Measurements from ENCODE around the gene LAMA2. TPM values are rescaled to one million over a fixed set of nuclear protein-coding genes. Genes with fewer than 3 reads are reported as not detected.

The LAMA2 gene
- total RNA-seq, 4 donors from 2014 or later = 1.7 to 112 (median 19.6) TPM

DNA sequence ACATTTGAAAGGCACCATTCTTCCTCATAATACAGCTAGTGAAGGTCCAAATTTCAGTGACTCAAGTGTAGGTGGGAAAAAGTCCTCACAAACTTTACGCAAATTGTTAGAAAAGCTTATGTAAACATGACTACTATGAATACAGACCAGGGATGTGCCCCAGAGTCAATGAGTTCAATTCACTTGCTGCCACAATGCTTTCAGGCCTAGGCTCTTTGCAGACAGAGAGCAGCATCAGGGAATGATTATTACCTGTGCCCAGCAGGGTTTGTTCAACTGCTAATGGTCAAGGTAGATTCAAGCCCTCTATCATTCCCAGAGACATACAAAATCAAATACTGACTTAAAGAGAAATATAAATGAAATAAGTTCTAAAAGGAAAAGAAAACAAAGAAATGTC, 84.0 kb downstream of the LAMA2 start:
- Histone ChIP-seq H3K27ac (no peak overlapping the region), H3K9me3 (no peaks in the 10 kb centered on the region), H3K4me1 (no peaks in the 10 kb centered on the region), H3K4me3 (no peak overlapping the region), H3K27me3 (no peaks in the 10 kb centered on the region), H3K36me3 (no peaks in the 10 kb centered on the region)
- no peak for DNase-seq
- intact Hi-C loops (cut with DNase I) = no loop called here
- WGBS, 2 donors = 81 to 100% methylated on average over 1 of the region's 1 CpG
- TF ChIP-seq, protein P1, sequence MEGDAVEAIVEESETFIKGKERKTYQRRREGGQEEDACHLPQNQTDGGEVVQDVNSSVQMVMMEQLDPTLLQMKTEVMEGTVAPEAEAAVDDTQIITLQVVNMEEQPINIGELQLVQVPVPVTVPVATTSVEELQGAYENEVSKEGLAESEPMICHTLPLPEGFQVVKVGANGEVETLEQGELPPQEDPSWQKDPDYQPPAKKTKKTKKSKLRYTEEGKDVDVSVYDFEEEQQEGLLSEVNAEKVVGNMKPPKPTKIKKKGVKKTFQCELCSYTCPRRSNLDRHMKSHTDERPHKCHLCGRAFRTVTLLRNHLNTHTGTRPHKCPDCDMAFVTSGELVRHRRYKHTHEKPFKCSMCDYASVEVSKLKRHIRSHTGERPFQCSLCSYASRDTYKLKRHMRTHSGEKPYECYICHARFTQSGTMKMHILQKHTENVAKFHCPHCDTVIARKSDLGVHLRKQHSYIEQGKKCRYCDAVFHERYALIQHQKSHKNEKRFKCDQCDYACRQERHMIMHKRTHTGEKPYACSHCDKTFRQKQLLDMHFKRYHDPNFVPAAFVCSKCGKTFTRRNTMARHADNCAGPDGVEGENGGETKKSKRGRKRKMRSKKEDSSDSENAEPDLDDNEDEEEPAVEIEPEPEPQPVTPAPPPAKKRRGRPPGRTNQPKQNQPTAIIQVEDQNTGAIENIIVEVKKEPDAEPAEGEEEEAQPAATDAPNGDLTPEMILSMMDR (IDR thresholded peaks at IDR 0.05) = no peak
- TF ChIP-seq POLR2A (IDR thresholded peaks at IDR 0.05) = no peak

DNA sequence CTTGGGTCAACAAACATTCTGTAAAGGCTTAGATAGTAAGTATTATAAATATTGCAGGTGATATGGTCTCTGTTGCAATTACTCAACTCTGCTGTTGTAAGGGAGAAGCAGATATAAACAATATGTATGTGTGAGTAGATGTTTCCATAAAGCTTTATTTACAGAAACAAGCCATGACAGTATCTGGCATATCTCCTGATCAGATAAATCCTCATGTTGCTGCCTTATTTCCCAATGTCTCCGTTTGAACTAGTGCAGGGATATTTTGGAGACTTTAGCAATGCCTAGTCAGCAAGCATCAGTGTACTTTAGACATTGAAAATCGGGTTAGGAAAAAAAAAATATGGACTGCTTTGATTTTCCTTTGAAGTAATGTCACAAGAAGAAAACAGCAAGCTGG, 96.1 kb downstream of the LAMA2 start:
- WGBS, 2 donors = 29 to 35% methylated on average over 2 of the region's 2 CpGs
- H3K36me3 ChIP-seq = no peaks in the 10 kb centered on the region
- H3K27me3 ChIP-seq = no peaks in the 10 kb centered on the region
- no peaks in the 10 kb centered on the region for H3K4me1 ChIP-seq
- no peaks in the 10 kb centered on the region for H3K9me3 ChIP-seq
- H3K27ac ChIP-seq = no peak overlapping the region
- TF ChIP-seq, protein P1 (IDR thresholded peaks at IDR 0.05) = no peak
- TF ChIP-seq POLR2A (IDR thresholded peaks at IDR 0.05) = no peak
- no peak for DNase-seq
- intact Hi-C loops (cut with DNase I) = no loop called here
- no peak overlapping the region for H3K4me3 ChIP-seq

DNA sequence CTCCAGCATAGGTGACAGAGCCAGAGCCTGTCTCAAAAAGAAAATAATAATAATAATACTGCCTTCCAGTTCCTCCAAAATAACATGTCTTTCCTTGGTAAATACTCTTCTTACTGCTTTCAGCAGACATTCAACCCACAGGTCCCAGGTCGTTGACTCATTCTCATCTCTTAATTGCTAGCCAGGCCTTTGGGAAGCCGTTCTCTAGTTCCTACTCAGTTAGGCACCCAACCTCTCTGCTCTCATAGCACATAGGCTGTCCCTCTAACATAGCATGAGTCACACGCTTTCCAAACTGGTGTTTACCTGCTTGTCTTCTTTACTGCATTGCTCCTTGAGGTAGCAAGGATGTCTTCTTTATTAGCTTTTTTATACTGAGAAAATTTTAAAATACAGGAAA, 98.8 kb downstream of the LAMA2 start:
- TF ChIP-seq, protein P1 (IDR thresholded peaks at IDR 0.05) = no peak
- no peak for TF ChIP-seq POLR2A (IDR thresholded peaks at IDR 0.05)
- intact Hi-C loops (cut with DNase I) = no loop called here
- Histone ChIP-seq H3K27ac (no peak overlapping the region), H3K9me3 (no peaks in the 10 kb centered on the region), H3K4me1 (no peaks in the 10 kb centered on the region), H3K36me3 (no peaks in the 10 kb centered on the region), H3K27me3 (no peaks in the 10 kb centered on the region), H3K4me3 (no peak overlapping the region)
- WGBS, 2 donors = 52 to 66% methylated on average over 3 of the region's 3 CpGs
- DNase-seq = no peak

DNA sequence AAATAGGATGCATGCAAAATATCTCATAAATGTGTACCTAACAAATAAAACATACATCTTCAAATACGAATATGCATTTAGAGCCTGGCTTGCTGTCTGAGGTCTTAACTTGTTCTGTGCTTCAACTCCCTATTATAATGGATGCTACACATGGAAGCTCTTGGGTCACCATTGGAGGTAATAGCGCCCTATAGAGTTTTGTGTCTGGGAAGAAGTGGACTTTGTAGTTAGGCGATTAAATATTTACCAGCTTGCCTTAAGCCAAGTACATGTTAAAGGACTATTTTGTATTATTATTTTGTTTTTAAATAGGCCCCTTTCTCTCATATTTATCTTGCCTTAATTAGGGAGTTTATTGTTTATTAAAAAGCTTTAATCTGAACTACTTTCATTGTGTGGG, 107.4 kb downstream of the LAMA2 start:
- intact Hi-C loops (cut with DNase I) = no loop called here
- no peaks in the 10 kb centered on the region for H3K27me3 ChIP-seq
- H3K4me1 ChIP-seq = no peaks in the 10 kb centered on the region
- H3K4me3 ChIP-seq = no peak overlapping the region
- no peak for DNase-seq
- WGBS, 2 donors = 70 to 92% methylated on average over 3 of the region's 3 CpGs
- H3K36me3 ChIP-seq = no peaks in the 10 kb centered on the region
- no peaks in the 10 kb centered on the region for H3K9me3 ChIP-seq
- no peak overlapping the region for H3K27ac ChIP-seq
- TF ChIP-seq, protein P1 (IDR thresholded peaks at IDR 0.05) = no peak
- TF ChIP-seq POLR2A (IDR thresholded peaks at IDR 0.05) = no peak

DNA sequence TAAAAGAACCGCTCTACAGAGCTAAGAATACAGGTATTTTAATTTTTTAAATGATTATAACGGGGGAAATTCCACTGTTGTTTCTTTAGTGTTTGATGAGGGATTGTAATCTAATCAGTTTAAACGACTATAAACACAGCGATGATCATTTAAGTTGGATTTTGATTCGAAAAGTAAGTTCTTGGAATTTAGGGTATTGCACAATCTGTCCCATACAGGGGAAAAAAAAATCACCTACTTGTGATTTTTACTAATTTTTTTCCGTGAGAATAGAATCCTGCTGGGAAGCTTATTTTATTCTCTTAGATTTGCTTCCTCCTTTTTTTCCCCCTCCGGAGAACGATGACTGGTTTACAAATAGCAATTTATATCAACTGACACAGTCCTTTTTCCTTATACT, 108.0 kb downstream of the LAMA2 start:
- intact Hi-C loops (cut with DNase I) = no loop called here

More for the DNA sequence above, 108.0 kb downstream of the LAMA2 start:
- TF ChIP-seq, protein P1 (IDR thresholded peaks at IDR 0.05) = no peak
- TF ChIP-seq POLR2A (IDR thresholded peaks at IDR 0.05) = no peak
- Histone ChIP-seq H3K9me3 (no peaks in the 10 kb centered on the region), H3K4me3 (no peak overlapping the region), H3K27ac (no peak overlapping the region), H3K27me3 (no peaks in the 10 kb centered on the region), H3K36me3 (no peaks in the 10 kb centered on the region), H3K4me1 (no peaks in the 10 kb centered on the region)
- DNase-seq = no peak
- WGBS, 2 donors = 72 to 80% methylated on average over 8 of the region's 8 CpGs
